HG02678 (cell line): ENCODE measurements around the gene MS4A1.
"Not testable (repeated sequence)": the region's sequence is repeated elsewhere in the genome, so short reads cannot be mapped to it uniquely, and the experiment has no call there.

Experiments
- ATAC-seq: cut with Tn5 transposase; IDR thresholded peaks from one replicate; pipeline ENCODE4 v1.9.1; 2021; ENCODE audit warnings: mild to moderate bottlenecking, moderate library complexity; ENCODE audit not compliant: unreplicated experiment

The MS4A1 gene

DNA sequence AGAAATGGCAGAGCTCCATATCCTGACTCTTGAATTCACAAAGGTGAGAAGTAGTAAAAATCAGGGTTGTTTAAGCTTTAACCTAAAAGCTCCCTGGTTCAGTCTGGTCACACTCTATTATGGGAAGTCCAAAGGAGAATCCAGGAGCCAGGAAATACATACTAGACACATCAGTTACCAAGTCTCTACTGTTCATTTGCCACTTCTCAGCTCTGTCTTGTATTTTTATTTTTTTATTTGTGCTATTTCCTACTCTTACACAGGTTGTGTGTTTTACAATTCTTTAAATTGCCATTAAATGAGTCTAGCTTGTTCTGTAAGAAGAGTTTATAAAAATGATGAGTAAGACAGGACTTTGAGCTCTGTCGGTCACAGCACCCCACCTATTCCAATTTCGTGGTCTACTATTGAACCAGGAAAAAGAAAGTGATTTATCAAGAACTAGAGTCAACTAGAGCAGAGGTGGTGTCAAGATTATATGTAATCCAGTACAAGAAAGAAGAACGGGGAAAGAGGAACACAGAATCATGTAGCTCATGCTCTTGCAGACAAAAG, 46.7 kb downstream of the MS4A1 start:
- no peak for ATAC-seq

DNA sequence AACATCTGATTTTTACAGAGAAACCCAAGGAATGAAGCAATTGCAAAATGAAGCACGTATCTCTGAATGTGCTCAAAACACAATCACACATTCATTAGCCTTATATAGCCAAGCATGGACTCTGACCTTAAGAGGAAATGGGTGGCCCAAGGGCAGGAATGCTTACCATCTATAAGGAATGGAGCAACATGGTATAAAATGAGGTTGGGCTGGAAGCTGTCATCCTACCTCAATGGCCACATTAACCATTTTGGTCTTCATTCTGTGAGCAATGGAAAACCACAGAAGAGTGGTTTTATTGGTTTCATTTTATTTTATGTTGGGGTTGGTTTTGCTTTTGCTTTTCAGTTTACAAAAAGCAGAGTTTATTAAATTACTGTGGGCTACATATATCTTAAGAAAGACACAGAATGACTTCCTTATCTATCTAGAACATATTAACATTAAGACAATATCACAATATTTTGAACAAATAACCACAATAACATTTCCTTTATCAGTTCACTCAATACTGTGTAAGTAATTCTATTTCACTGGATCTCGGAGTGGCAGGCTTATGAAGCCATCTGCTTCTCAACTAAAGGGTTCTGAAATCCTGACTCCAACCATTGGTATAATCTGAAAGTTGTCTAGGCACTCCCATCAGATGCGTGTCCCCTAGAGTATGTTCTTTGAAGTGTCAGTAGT, 48.7 kb downstream of the MS4A1 start:
- no peak for ATAC-seq

DNA sequence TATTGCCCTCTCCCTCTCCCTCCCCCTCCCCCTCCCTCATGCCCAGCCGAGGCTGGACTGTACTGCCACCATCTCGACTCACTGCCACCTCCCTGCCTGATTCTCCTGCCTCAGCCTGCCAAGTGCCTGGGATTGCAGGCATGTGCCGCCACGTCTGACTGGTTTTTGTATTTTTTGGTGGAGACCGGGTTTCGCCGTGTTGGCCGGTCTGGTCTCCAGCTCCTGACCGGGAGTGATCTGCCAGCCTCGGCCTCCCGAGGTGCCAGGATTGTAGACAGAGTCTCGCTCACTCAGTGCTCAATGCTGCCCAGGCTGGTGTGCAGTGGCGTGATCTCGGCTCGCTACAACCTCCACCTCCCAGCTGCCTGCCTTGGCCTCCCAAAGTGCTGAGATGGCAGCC, 54.0 kb downstream of the MS4A1 start:
- ATAC-seq, result not testable (repeated sequence)

DNA sequence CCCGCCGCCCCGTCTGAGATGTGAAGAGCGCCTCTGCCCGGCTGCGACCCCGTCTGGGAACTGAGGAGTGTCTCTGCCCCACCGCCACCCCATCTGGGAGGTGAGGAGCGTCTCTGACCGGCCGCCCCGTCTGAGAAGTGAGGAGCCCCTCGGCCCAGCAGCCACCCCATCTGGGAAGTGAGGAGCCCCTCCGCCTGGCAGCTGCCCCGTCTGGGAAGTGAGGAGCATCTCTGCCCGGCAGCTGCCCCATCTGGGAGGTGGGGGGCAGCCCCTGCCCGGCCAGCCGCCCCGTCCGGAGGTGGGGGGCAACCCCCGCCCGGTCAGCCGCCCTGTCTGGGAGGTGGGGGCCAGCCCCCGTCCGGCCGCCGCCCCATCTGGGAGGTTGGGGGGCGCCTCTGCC, 54.6 kb downstream of the MS4A1 start:
- not testable (repeated sequence) for ATAC-seq

DNA sequence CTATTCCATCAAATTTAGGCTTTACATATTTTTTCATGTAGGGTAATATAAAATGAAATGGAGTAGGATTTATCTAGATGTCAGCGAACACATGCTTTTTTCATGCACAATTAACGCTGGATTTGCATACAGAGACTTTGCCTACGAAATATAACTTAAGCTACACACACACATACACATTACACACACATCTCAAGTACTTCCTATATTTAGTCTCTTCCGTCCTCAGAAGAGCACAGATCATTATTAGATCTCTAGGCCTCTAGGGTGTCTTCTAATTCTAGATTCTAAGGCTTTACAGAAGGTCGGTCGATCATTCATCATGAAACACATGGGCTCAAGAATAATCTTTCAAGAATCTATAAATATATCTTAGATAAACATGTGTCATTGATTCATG, 55.7 kb downstream of the MS4A1 start:
- no peak for ATAC-seq

DNA sequence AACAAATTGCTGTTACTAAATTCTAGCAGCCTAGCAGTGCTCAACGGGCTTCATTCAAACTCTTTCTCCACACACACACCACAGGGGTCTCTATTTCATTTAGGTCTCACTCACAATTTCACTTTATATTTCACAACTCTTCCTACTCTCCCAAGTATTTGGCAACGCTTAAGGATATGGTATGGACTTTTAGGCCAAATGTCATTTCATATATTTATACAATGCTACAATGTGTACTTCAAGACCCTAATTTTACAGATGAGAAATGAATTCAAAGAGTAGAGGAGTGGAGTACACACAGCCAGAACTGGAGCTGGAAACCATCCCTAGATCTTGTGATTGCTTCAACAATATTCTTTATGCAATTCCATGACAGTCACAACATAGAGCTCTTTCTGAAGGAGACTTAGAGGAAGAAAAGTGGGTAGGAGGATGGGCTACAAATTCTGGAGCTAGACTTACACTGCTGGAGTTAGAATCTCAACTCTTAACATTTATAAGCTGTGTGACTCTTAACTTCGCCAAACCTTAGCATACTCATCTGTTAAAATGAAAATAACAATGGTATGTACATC, 57.1 kb downstream of the MS4A1 start:
- no peak for ATAC-seq

DNA sequence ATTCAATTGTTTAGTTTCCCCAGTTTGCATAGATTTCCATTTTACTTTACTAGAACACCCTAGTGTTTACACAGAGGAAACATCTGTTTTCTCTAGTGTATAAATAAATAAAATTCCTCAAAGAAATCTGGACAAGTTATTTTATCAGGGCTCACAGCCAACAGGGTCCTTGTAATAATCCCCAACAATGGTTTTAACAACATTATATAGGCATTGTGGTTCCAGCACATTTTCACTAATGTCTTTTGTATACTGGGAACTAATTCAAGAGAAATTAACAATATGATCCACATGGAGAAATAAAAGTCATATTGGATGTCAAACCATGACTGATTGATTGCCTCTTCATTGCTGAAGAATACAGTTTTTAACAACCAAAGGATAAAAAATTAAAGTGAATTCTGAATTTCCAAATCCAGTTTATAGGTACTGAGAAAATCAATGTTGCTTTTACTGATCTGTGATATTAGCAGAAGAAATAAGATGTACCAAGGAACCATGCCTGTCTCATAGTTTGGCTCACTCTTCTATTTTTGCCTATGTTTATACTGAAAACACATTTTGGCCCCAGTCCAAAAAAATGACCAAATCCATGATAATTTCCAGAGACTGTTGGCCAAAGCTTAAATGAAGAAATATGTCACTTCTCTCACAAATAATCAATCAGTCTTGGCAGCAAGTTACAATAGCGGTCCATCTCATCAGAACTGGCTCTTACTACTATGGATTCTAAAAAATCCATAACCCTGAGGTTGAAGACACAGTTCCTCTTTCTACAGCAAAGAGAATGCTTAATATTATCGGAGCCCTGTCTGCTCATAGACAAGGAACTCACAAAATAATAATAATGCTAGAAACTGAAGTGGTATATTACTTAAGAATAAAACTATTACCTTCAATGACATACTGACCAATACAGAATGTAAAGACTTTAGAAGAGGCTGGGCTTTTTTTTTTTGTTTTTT, 58.1 kb downstream of the MS4A1 start:
- ATAC-seq, result no peak

DNA sequence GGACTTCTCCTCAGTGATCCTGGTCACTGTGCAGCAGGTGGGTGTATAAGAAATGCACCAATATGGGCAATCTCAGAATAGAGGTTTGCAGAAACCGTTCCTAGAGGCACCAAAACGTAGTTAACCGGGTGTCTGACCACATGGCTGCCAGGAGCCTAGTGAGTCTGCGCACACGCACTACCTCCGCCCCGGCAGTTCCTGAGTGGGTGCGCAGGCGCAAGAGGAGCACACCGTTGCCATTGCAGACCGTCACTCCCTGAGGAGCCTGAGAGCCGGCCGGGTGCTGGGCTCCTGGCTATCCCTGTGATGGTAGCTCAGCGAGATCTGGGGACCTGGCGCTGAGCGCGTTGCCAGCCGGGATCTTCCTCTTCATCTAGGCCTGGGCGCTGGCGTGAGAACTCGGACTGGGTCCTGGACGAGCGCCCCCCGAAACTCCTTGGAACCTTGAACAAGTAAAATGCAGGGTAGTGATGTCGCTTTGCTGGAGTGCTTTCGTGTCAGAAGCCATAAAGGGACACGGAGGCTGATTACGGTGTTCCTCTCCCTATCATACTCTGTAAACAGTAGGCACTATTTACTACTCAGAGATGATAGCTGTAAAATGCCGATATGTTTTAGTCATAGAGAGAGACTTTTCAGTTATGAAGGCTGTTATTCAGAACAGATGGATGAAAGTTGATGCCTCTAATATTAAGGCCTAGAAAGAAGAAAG, 59.7 kb downstream of the MS4A1 start, which contains the start of gene MS4A13:
TSS of gene MS4A13 (plus strand) at position 249 of the 712 bp plus-strand sequence. CDS start 2,692 bp downstream, outside the sequence.
- no peak for ATAC-seq
